ENCODE data around the gene ACAN. TPM values are rescaled to one million over a fixed set of nuclear protein-coding genes. Genes with fewer than 3 reads are reported as not detected.

ACAN gene
- total and polyA plus RNA-seq, 8 donors, result under 0.01 to 2.0 (median 0.40) TPM; not detected in 4

- Histone ChIP-seq H3K36me3 (peaks cover 14 to 77% (median 60%) of the 10 kb centered on the region in 4 donors), H3K9me3 (no peaks in the 10 kb centered on the region), H3K27me3 (no peaks in the 10 kb centered on the region), H3K4me3 (no peak overlapping the region), H3K4me1 (peaks cover 4 to 38% (median 17%) of the 10 kb centered on the region in 4 donors), H3K27ac (peak overlapping the region in 1 of 5 donors; percentile 21)
- TF ChIP-seq EP300 (IDR thresholded peaks at IDR 0.05) (no peak), CTCF (IDR thresholded peaks at IDR 0.05) (no peak), POLR2A (IDR thresholded peaks at IDR 0.05) (no peak), POLR2AphosphoS5 (IDR thresholded peaks at IDR 0.05) (no peak)
- intact Hi-C loops (cut with DNase I; ENCODE audit: low total_unique reads), result loop anchor here (10.0 kb wide), 1 partner anchor 279 kb away; no protein-coding TSS in a partner anchor
- no peak for DNase-seq
- WGBS, 5 donors, result 77 to 88% (median 81%) methylated on average over 10 to 11 of the region's 11 CpGs
Observed at GRCh38 chr15:88905576-88905975, 102.3 kb downstream of the ACAN start.

GRCh38 chr15:88906130-88906529 is 102.9 kb downstream of the ACAN start:
- DNase-seq, result no peak
- H3K4me3 ChIP-seq, result no peak overlapping the region
- H3K27ac ChIP-seq, result no peak overlapping the region
- intact Hi-C loops (cut with DNase I; ENCODE audit: low total_unique reads), result loop anchor here (10.0 kb wide), 1 partner anchor 279 kb away; no protein-coding TSS in a partner anchor
- WGBS, 5 donors, result 97 to 100% (median 100%) methylated on average over 1 of the region's 1 CpG
- H3K27me3 ChIP-seq, result no peaks in the 10 kb centered on the region
- peaks cover 14 to 76% (median 56%) of the 10 kb centered on the region in 4 donors for H3K36me3 ChIP-seq
- peaks cover 4 to 44% (median 17%) of the 10 kb centered on the region in 4 donors for H3K4me1 ChIP-seq
- TF ChIP-seq EP300 (IDR thresholded peaks at IDR 0.05), result no peak
- no peak for TF ChIP-seq POLR2AphosphoS5 (IDR thresholded peaks at IDR 0.05)
- no peak for TF ChIP-seq CTCF (IDR thresholded peaks at IDR 0.05)
- TF ChIP-seq POLR2A (IDR thresholded peaks at IDR 0.05), result no peak
- no peaks in the 10 kb centered on the region for H3K9me3 ChIP-seq

DNA sequence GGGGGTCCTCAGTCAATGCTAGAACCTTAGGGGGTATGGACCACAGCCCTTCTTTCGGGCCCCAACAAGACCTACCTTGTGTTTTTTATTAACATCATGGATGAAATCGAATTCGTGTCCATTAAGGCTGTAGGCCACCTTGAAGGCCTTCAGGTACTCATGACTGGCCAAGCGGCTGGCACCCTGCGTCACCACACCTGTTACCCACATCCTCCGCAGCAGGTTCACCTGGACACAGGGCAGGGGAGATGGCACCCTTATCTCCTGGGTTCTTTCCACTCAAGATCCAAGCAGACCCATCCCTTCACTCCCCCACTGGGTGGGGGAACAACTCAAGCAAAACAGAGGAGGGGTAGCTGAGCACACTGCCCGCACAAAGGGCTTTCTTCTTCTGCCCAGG is 103.3 kb downstream of the ACAN start:
- H3K27ac ChIP-seq, result no peak overlapping the region
- H3K4me3 ChIP-seq, result no peak overlapping the region
- WGBS, 5 donors, result 96 to 99% (median 96%) methylated on average over 7 of the region's 7 CpGs
- H3K4me1 ChIP-seq, result peaks cover 4 to 48% (median 19%) of the 10 kb centered on the region in 4 donors
- DNase-seq, result no peak
- H3K9me3 ChIP-seq, result no peaks in the 10 kb centered on the region
- H3K27me3 ChIP-seq, result no peaks in the 10 kb centered on the region
- TF ChIP-seq CTCF (IDR thresholded peaks at IDR 0.05), result no peak
- TF ChIP-seq EP300 (IDR thresholded peaks at IDR 0.05), result no peak
- no peak for TF ChIP-seq POLR2A (IDR thresholded peaks at IDR 0.05)
- no peak for TF ChIP-seq POLR2AphosphoS5 (IDR thresholded peaks at IDR 0.05)
- intact Hi-C loops (cut with DNase I; ENCODE audit: low total_unique reads), result loop anchor here (10.0 kb wide), 1 partner anchor 278 kb away; no protein-coding TSS in a partner anchor
- peaks cover 14 to 72% (median 52%) of the 10 kb centered on the region in 4 donors for H3K36me3 ChIP-seq

GRCh38 chr15:88907111-88907510 is 103.9 kb downstream of the ACAN start:
- no peaks in the 10 kb centered on the region for H3K27me3 ChIP-seq
- no peak overlapping the region for H3K4me3 ChIP-seq
- H3K27ac ChIP-seq, result no peak overlapping the region
- WGBS, 5 donors, result 79 to 85% (median 82%) methylated on average over 14 of the region's 14 CpGs
- peaks cover 14 to 69% (median 47%) of the 10 kb centered on the region in 4 donors for H3K36me3 ChIP-seq
- intact Hi-C loops (cut with DNase I; ENCODE audit: low total_unique reads), result loop anchor here (10.0 kb wide), 1 partner anchor 278 kb away; no protein-coding TSS in a partner anchor
- no peaks in the 10 kb centered on the region for H3K9me3 ChIP-seq
- TF ChIP-seq POLR2A (IDR thresholded peaks at IDR 0.05), result no peak
- no peak for TF ChIP-seq CTCF (IDR thresholded peaks at IDR 0.05)
- TF ChIP-seq POLR2AphosphoS5 (IDR thresholded peaks at IDR 0.05), result no peak
- no peak for TF ChIP-seq EP300 (IDR thresholded peaks at IDR 0.05)
- H3K4me1 ChIP-seq, result peaks cover 4 to 54% (median 23%) of the 10 kb centered on the region in 4 donors
- DNase-seq, result no peak

Data from stomach (tissue), 9 donors.